CD8-positive, alpha-beta memory T cell (primary cell): Measurements from ENCODE around the gene COL4A1. TPM values are rescaled to one million over a fixed set of nuclear protein-coding genes. Genes with fewer than 3 reads are reported as not detected.

Experiments used
- CTCF ChIA-PET: fragments of 350-600 bp; sonication (Branson Sonifier 250); formaldehyde crosslinking; loops from one replicate; lab custom pipeline; 2021; ENCODE audit warnings: antibody characterized with exemption; lab: Charles Lee
- POLR2A ChIA-PET: fragments of 350-600 bp; sonication (Branson Sonifier 250); formaldehyde crosslinking; loops from one replicate; lab custom pipeline; 2021; ENCODE audit warnings: antibody characterized with exemption; lab: Charles Lee
- DNase-seq, 5 donors: peaks; one replicate each; pipeline versions ENCODE4 v3.0.0 to v3.0.0-alpha.2; 2020 to 2022; ENCODE audit warnings: mixed read lengths in 1 of 5
- H3K27ac ChIP-seq: one replicate; pipeline ENCODE4 v1.7.0; 2013; ENCODE audit warnings: low read depth, mild to moderate bottlenecking, low read length, moderate library complexity
- H3K27me3 ChIP-seq: 2 replicates; pipeline ENCODE4 v1.7.0; 2013; ENCODE audit warnings: low read length, mild to moderate bottlenecking; ENCODE audit not compliant: insufficient read depth, poor library complexity, severe bottlenecking
- H3K36me3 ChIP-seq: 2 replicates; pipeline ENCODE4 v1.7.0; 2013; ENCODE audit warnings: mild to moderate bottlenecking, low read length, moderate library complexity; ENCODE audit not compliant: insufficient read depth
- H3K4me1 ChIP-seq: 2 replicates; pipeline ENCODE4 v1.7.0; 2013; ENCODE audit warnings: mild to moderate bottlenecking, low read length, moderate library complexity; ENCODE audit not compliant: insufficient read depth
- H3K4me3 ChIP-seq: 2 replicates; pipeline ENCODE4 v1.7.0; 2013; ENCODE audit warnings: mild to moderate bottlenecking, low read length
- H3K9me3 ChIP-seq: 2 replicates; pipeline ENCODE4 v1.7.0; 2013; ENCODE audit warnings: mild to moderate bottlenecking, low read length
- H3K27ac Mint-ChIP-seq, 8 donors: one replicate each; pipeline ENCODE4 v1.8.0; 2020 to 2021; ENCODE audit warnings: mixed read lengths in 8 of 8, mild to moderate bottlenecking in 6 of 8, inconsistent platforms in 3 of 8, moderate library complexity in 3 of 8
- H3K27me3 Mint-ChIP-seq, 2 donors: one replicate each; pipeline ENCODE4 v1.8.0; 2020 to 2021; ENCODE audit warnings: mixed read lengths in 2 of 2, mild to moderate bottlenecking in 1 of 2, moderate library complexity in 1 of 2
- H3K36me3 Mint-ChIP-seq, 3 donors: one replicate each; pipeline ENCODE4 v1.8.0; 2020 to 2021; ENCODE audit warnings: mixed read lengths in 3 of 3, inconsistent platforms in 1 of 3, mild to moderate bottlenecking in 1 of 3
- H3K4me1 Mint-ChIP-seq, 3 donors: one replicate each; pipeline ENCODE4 v1.8.0; 2020 to 2021; ENCODE audit warnings: mixed read lengths in 3 of 3, inconsistent platforms in 1 of 3, mild to moderate bottlenecking in 1 of 3
- H3K4me3 Mint-ChIP-seq, 7 donors: one replicate each; pipeline ENCODE4 v1.8.0; 2020 to 2021; ENCODE audit warnings: mixed read lengths in 7 of 7, mild to moderate bottlenecking in 6 of 7, moderate library complexity in 4 of 7, inconsistent platforms in 2 of 7
- H3K9me3 Mint-ChIP-seq, 5 donors: one replicate each; pipeline ENCODE4 v1.8.0; 2020 to 2022; ENCODE audit warnings: mixed read lengths in 5 of 5, mild to moderate bottlenecking in 3 of 5, moderate library complexity in 2 of 5, inconsistent platforms in 1 of 5
- polyA plus RNA-seq: library from polyadenylated mRNA; unstranded; fragments of 300-500 nt; fragmentation: Illumina TruSeq; gene quantifications from one replicate; pipeline ENCODE4 v1.2.3, GENCODE V29; 2021
- total RNA-seq, 2 experiments: library from RNA; stranded (reverse); gene quantifications; one replicate each; pipeline ENCODE4 v1.2.3, GENCODE V29; 2021

Gene COL4A1
- total and polyA plus RNA-seq, 3 experiments from 2014 or later: not detected

- CTCF ChIA-PET: no interaction called here
- DNase-seq: no peak
- H3K27ac Mint-ChIP-seq: no peak overlapping the region
Measured at GRCh38 chr13:110261166-110262081, 45.5 kb downstream of the COL4A1 start.

GRCh38 chr13:110259651-110260050, 47.3 kb downstream of the COL4A1 start:
- DNase-seq: no peak
- Mint-ChIP-seq H3K27ac (no peak overlapping the region), H3K27me3 (peaks cover 4 to 22% of the 10 kb centered on the region in 2 donors), H3K9me3 (peaks cover 0 to 5% (median 1%) of the 10 kb centered on the region in 5 donors), H3K4me1 (no peaks in the 10 kb centered on the region), H3K36me3 (no peaks in the 10 kb centered on the region), H3K4me3 (no peak overlapping the region)
- H3K27me3 ChIP-seq: no peaks in the 10 kb centered on the region
- H3K4me3 ChIP-seq: no peak overlapping the region
- ChIA-PET POLR2A (no interaction called here), CTCF (no interaction called here)
- H3K4me1 ChIP-seq: no peaks in the 10 kb centered on the region
- H3K9me3 ChIP-seq: no peaks in the 10 kb centered on the region
- no peak overlapping the region for H3K27ac ChIP-seq
- H3K36me3 ChIP-seq: no peaks in the 10 kb centered on the region

More at GRCh38 chr13:110261166-110262081, 45.5 kb downstream of the COL4A1 start:
- H3K4me3 ChIP-seq: no peak overlapping the region
- H3K4me1 ChIP-seq: no peaks in the 10 kb centered on the region
- H3K36me3 Mint-ChIP-seq: no peaks in the 10 kb centered on the region
- peaks cover 0 to 1% (median 0%) of the 10 kb centered on the region in 5 donors for H3K9me3 Mint-ChIP-seq
- no peak overlapping the region for H3K27ac ChIP-seq
- H3K4me3 Mint-ChIP-seq: no peak overlapping the region
- H3K27me3 Mint-ChIP-seq: peaks cover 5 to 24% of the 10 kb centered on the region in 2 donors
- H3K9me3 ChIP-seq: no peaks in the 10 kb centered on the region
- H3K27me3 ChIP-seq: no peaks in the 10 kb centered on the region
- no peaks in the 10 kb centered on the region for H3K36me3 ChIP-seq
- POLR2A ChIA-PET: no interaction called here
- no peaks in the 10 kb centered on the region for H3K4me1 Mint-ChIP-seq

- no peaks in the 10 kb centered on the region for H3K36me3 Mint-ChIP-seq
- peaks cover 0 to 5% (median 1%) of the 10 kb centered on the region in 5 donors for H3K9me3 Mint-ChIP-seq
- H3K27me3 Mint-ChIP-seq: peaks cover 4 to 21% of the 10 kb centered on the region in 2 donors
- Histone ChIP-seq H3K27me3 (no peaks in the 10 kb centered on the region), H3K27ac (no peak overlapping the region), H3K4me1 (no peaks in the 10 kb centered on the region), H3K36me3 (no peaks in the 10 kb centered on the region), H3K4me3 (no peak overlapping the region), H3K9me3 (no peaks in the 10 kb centered on the region)
- no peaks in the 10 kb centered on the region for H3K4me1 Mint-ChIP-seq
- no peak for DNase-seq
- POLR2A ChIA-PET: no interaction called here
- CTCF ChIA-PET: no interaction called here
- no peak overlapping the region for H3K27ac Mint-ChIP-seq
- H3K4me3 Mint-ChIP-seq: no peak overlapping the region
Measured at GRCh38 chr13:110258876-110259631, 47.9 kb downstream of the COL4A1 start.

GRCh38 chr13:110257408-110257807, 49.5 kb downstream of the COL4A1 start:
- no peak overlapping the region for H3K27ac Mint-ChIP-seq

DNA sequence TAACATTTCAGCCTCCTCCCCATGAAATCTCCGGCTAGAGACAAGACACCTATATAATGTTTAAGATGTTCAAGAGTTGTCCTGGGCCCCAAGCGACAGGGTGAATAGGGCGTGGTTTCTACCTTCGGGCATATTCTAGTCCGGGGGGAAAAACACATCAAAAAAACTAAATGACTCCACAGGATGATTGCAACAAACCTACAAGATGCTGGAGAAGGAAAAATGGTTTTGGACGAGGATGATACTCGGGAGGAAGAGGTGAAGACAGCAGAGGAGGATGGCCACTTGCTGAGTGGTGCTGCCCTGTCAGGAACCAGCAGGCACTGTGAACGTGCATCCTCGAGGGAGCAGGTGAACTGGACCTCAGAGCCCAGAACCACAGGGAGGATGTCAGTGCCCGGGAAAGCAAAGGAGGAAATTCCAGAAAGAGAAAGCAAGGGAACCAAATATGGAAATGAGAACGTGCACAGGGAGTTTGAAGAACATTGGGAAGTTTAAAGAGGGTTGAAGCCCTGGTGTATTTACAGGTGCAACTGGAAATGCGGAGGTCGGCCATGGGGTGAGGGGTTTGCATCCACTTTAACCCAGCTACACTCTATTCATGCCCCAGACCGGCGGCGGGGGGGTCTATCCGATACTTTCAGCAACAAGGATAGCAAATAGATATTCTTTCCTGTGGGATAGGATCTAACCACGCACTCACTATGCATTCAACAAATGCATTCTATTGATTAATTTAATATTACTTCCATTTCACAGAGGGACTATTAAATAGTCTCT, 50.6 kb downstream of the COL4A1 start:
- CTCF ChIA-PET: no interaction called here
- Mint-ChIP-seq H3K27ac (peak overlapping the region in 3 of 8 donors; percentile 8 to 58 (median 20)), H3K27me3 (peaks cover 4 to 10% of the 10 kb centered on the region in 2 donors), H3K4me1 (no peaks in the 10 kb centered on the region), H3K4me3 (no peak overlapping the region), H3K36me3 (no peaks in the 10 kb centered on the region), H3K9me3 (peaks cover 0 to 5% (median 1%) of the 10 kb centered on the region in 5 donors)
- POLR2A ChIA-PET: no interaction called here
- no peak for DNase-seq
- Histone ChIP-seq H3K27me3 (no peaks in the 10 kb centered on the region), H3K9me3 (no peaks in the 10 kb centered on the region), H3K36me3 (no peaks in the 10 kb centered on the region), H3K4me1 (no peaks in the 10 kb centered on the region), H3K4me3 (no peak overlapping the region), H3K27ac (no peak overlapping the region)

More at GRCh38 chr13:110257408-110257807, 49.5 kb downstream of the COL4A1 start:
- peaks cover 0 to 5% (median 1%) of the 10 kb centered on the region in 5 donors for H3K9me3 Mint-ChIP-seq
- H3K4me3 ChIP-seq: no peak overlapping the region
- ChIA-PET CTCF (no interaction called here), POLR2A (no interaction called here)
- H3K36me3 ChIP-seq: no peaks in the 10 kb centered on the region
- H3K4me3 Mint-ChIP-seq: no peak overlapping the region
- H3K27me3 ChIP-seq: no peaks in the 10 kb centered on the region
- no peak overlapping the region for H3K27ac ChIP-seq
- no peaks in the 10 kb centered on the region for H3K4me1 Mint-ChIP-seq
- H3K9me3 ChIP-seq: no peaks in the 10 kb centered on the region
- H3K36me3 Mint-ChIP-seq: no peaks in the 10 kb centered on the region
- peaks cover 4 to 14% of the 10 kb centered on the region in 2 donors for H3K27me3 Mint-ChIP-seq
- no peak for DNase-seq
- H3K4me1 ChIP-seq: no peaks in the 10 kb centered on the region

- ChIA-PET POLR2A (no interaction called here), CTCF (no interaction called here)
- Mint-ChIP-seq H3K4me1 (no peaks in the 10 kb centered on the region), H3K9me3 (peaks cover 0 to 5% (median 2%) of the 10 kb centered on the region in 5 donors), H3K36me3 (no peaks in the 10 kb centered on the region), H3K4me3 (no peak overlapping the region), H3K27me3 (peaks cover 3% of the 10 kb centered on the region in 2 donors), H3K27ac (peak overlapping the region in 6 of 8 donors; percentile 25 to 96 (median 63))
- Histone ChIP-seq H3K4me1 (no peaks in the 10 kb centered on the region), H3K27ac (no peak overlapping the region), H3K4me3 (no peak overlapping the region), H3K36me3 (no peaks in the 10 kb centered on the region), H3K27me3 (no peaks in the 10 kb centered on the region), H3K9me3 (no peaks in the 10 kb centered on the region)
- no peak for DNase-seq
Measured at GRCh38 chr13:110254751-110255553, 52.0 kb downstream of the COL4A1 start.

GRCh38 chr13:110254151-110254679, 52.7 kb downstream of the COL4A1 start:
- Histone ChIP-seq H3K27ac (no peak overlapping the region), H3K36me3 (no peaks in the 10 kb centered on the region), H3K9me3 (no peaks in the 10 kb centered on the region), H3K4me3 (no peak overlapping the region), H3K4me1 (no peaks in the 10 kb centered on the region), H3K27me3 (no peaks in the 10 kb centered on the region)
- Mint-ChIP-seq H3K27me3 (no peaks in the 10 kb centered on the region), H3K9me3 (peaks cover 0 to 5% (median 2%) of the 10 kb centered on the region in 5 donors), H3K4me1 (no peaks in the 10 kb centered on the region), H3K27ac (peak overlapping the region in 1 of 8 donors; percentile 70), H3K4me3 (no peak overlapping the region), H3K36me3 (no peaks in the 10 kb centered on the region)
- ChIA-PET POLR2A (no interaction called here), CTCF (no interaction called here)
- no peak for DNase-seq
